ENCODE data around the gene CAMK4. TPM values are rescaled to one million over a fixed set of nuclear protein-coding genes. Genes with fewer than 3 reads are reported as not detected.

Gene CAMK4
- total RNA-seq, 1 donor from 2014 or later = 1.6 TPM

- no peak for ATAC-seq
These were observed 210.6 kb downstream of the CAMK4 start for GRCh38 chr5:111434800-111435199.

- no peak for ATAC-seq
These were observed 215.4 kb downstream of the CAMK4 start for GRCh38 chr5:111439473-111440075.

GRCh38 chr5:111447099-111447498 is 222.9 kb downstream of the CAMK4 start:
- no peak for ATAC-seq

- ATAC-seq = no peak
These were observed 223.6 kb downstream of the CAMK4 start for GRCh38 chr5:111447822-111448221.

- no peak for ATAC-seq
These were observed 229.1 kb downstream of the CAMK4 start for GRCh38 chr5:111453295-111453694.

GRCh38 chr5:111453747-111454146 is 229.6 kb downstream of the CAMK4 start:
- no peak for ATAC-seq

GRCh38 chr5:111454198-111454622 is 230.0 kb downstream of the CAMK4 start:
- no peak for ATAC-seq

GRCh38 chr5:111454776-111455175 is 230.6 kb downstream of the CAMK4 start:
- no peak for ATAC-seq

GRCh38 chr5:111461255-111461671 is 237.1 kb downstream of the CAMK4 start:
- peak; percentile 35 for ATAC-seq

- ATAC-seq = no peak
These were observed 237.8 kb downstream of the CAMK4 start for GRCh38 chr5:111461934-111462333.

GRCh38 chr5:111463311-111463710 is 239.1 kb downstream of the CAMK4 start:
- no peak for ATAC-seq

GRCh38 chr5:111469293-111469896 is 245.2 kb downstream of the CAMK4 start:
- ATAC-seq = peak; percentile 70

- no peak for ATAC-seq
These were observed 245.7 kb downstream of the CAMK4 start for GRCh38 chr5:111469903-111470302.

GRCh38 chr5:111472096-111472495 is 247.9 kb downstream of the CAMK4 start:
- no peak for ATAC-seq

GRCh38 chr5:111472579-111472978 is 248.4 kb downstream of the CAMK4 start:
- no peak for ATAC-seq

- ATAC-seq = no peak
These were observed 254.1 kb downstream of the CAMK4 start for GRCh38 chr5:111478266-111478665.

GRCh38 chr5:111478898-111479297 is 254.7 kb downstream of the CAMK4 start:
- no peak for ATAC-seq

- ATAC-seq = no peak
These were observed 256.2 kb downstream of the CAMK4 start for GRCh38 chr5:111480346-111480745.

GRCh38 chr5:111486055-111486454 is 261.9 kb downstream of the CAMK4 start:
- no peak for ATAC-seq

- ATAC-seq = no peak
These were observed 262.7 kb downstream of the CAMK4 start for GRCh38 chr5:111486926-111487325.

- ATAC-seq = no peak
These were observed 264.2 kb downstream of the CAMK4 start for GRCh38 chr5:111488353-111488752.

- ATAC-seq = no peak
These were observed 268.8 kb downstream of the CAMK4 start for GRCh38 chr5:111493031-111493430.

GRCh38 chr5:111494355-111494999 is 270.3 kb downstream of the CAMK4 start:
- ATAC-seq = peak; percentile 75

GRCh38 chr5:111495159-111495558 is 271.0 kb downstream of the CAMK4 start:
- ATAC-seq = no peak
